Lower leg skin (tissue), 3 donors: Measurements from ENCODE around the gene TWF1.

Experiments
- CTCF ChIP-seq, 3 donors: fragments of 450-650 bp; IDR thresholded peaks; one replicate each; pipeline ENCODE4 v1.5.1; 2016; ENCODE audit warnings: antibody characterized with exemption in 3 of 3, mild to moderate bottlenecking in 3 of 3, moderate library complexity in 2 of 3
- POLR2A ChIP-seq, 2 donors: fragments of 450-650 bp; IDR thresholded peaks; one replicate each; pipeline ENCODE4 v1.6.1; 2016 to 2017; ENCODE audit warnings: antibody characterized with exemption in 2 of 2, mild to moderate bottlenecking in 1 of 2, moderate library complexity in 1 of 2

GRCh38 chr12:43805149-43805859, 813 bp downstream of the TWF1 start:
- no peak for TF ChIP-seq CTCF (IDR thresholded peaks at IDR 0.05)
- TF ChIP-seq POLR2A (IDR thresholded peaks at IDR 0.05), result no peak
